ENCODE results near the gene ZC3H7A. TPM values are rescaled to one million over a fixed set of nuclear protein-coding genes. Genes with fewer than 3 reads are reported as not detected.

Gene ZC3H7A
- total and polyA plus RNA-seq, 8 donors: 16.1 to 110 (median 53.4) TPM

DNA sequence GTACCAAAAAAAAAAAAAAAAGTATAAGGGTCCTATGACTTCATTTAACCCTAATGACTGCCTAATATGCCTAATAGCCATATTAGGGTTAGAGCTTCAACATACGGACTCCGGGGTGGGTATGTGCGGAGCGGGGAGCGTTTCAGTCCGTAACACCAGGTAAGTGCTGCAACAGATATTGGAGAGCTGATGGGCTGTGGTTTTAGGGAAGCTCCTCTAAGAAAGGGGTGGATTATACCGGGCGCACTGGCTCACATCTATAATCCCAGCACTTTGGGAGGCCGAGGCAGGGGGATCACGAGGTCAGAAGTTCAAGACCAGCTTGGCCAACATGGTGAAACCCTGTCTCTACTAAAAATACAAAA, 1.9 kb upstream of the ZC3H7A start:
- intact Hi-C loops (cut with DNase I; ENCODE audit: low total_unique reads): loop anchor here (10.0 kb wide), 1 partner anchor 54 kb away; the partner anchor contains the start of gene TXNDC11
- WGBS, 5 donors: 91 to 97% (median 95%) methylated on average over 10 of the region's 10 CpGs
- H3K9me3 ChIP-seq: no peaks in the 10 kb centered on the region
- H3K4me3 ChIP-seq: peak overlapping the region in 1 of 4 donors; percentile 59
- DNase-seq: no peak
- H3K27me3 ChIP-seq: no peaks in the 10 kb centered on the region
- H3K36me3 ChIP-seq: peaks cover 0 to 8% (median 4%) of the 10 kb centered on the region in 4 donors
- TF ChIP-seq, protein P1, sequence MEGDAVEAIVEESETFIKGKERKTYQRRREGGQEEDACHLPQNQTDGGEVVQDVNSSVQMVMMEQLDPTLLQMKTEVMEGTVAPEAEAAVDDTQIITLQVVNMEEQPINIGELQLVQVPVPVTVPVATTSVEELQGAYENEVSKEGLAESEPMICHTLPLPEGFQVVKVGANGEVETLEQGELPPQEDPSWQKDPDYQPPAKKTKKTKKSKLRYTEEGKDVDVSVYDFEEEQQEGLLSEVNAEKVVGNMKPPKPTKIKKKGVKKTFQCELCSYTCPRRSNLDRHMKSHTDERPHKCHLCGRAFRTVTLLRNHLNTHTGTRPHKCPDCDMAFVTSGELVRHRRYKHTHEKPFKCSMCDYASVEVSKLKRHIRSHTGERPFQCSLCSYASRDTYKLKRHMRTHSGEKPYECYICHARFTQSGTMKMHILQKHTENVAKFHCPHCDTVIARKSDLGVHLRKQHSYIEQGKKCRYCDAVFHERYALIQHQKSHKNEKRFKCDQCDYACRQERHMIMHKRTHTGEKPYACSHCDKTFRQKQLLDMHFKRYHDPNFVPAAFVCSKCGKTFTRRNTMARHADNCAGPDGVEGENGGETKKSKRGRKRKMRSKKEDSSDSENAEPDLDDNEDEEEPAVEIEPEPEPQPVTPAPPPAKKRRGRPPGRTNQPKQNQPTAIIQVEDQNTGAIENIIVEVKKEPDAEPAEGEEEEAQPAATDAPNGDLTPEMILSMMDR (IDR thresholded peaks at IDR 0.05): no peak
- TF ChIP-seq POLR2A (IDR thresholded peaks at IDR 0.05): no peak
- TF ChIP-seq POLR2AphosphoS5 (IDR thresholded peaks at IDR 0.05): no peak
- no peak for TF ChIP-seq EP300 (IDR thresholded peaks at IDR 0.05)
- peak overlapping the region in 4 of 5 donors; percentile 97 to 99 (median 98) for H3K27ac ChIP-seq
- H3K4me1 ChIP-seq: peaks cover 35 to 53% (median 46%) of the 10 kb centered on the region in 4 donors

DNA sequence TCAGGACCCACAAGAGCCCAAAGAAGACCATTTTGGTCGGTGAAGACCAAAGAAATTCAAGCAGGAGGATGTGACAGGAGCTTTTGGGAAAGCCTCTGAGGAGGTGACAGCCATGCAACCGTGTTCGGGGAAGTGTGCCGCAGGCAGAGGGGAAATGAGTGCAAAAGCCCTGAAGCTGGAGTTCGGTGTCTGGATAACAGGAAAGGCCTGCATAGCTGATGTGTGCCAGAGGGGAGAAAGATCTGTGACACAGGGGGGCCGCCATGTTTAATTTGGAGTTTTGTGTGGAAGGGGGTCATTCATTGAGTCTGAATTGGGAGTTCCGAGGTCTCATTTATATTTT, 870 bp upstream of the ZC3H7A start:
- Histone ChIP-seq H3K4me1 (peaks cover 45 to 64% (median 57%) of the 10 kb centered on the region in 4 donors), H3K36me3 (peaks cover 0 to 8% (median 4%) of the 10 kb centered on the region in 4 donors), H3K27me3 (no peaks in the 10 kb centered on the region), H3K9me3 (no peaks in the 10 kb centered on the region), H3K4me3 (peak overlapping the region; percentile 59 to 92 (median 70)), H3K27ac (peak overlapping the region; percentile 97 to 100 (median 99))
- intact Hi-C loops (cut with DNase I; ENCODE audit: low total_unique reads): loop anchor here (10.0 kb wide), 1 partner anchor 53 kb away; the partner anchor contains the start of gene TXNDC11
- TF ChIP-seq, protein P1 (IDR thresholded peaks at IDR 0.05): no peak
- no peak for TF ChIP-seq POLR2AphosphoS5 (IDR thresholded peaks at IDR 0.05)
- no peak for TF ChIP-seq POLR2A (IDR thresholded peaks at IDR 0.05)
- TF ChIP-seq EP300 (IDR thresholded peaks at IDR 0.05): no peak
- DNase-seq: no peak
- 3 to 5% (median 4%) methylated on average over 7 of the region's 7 CpGs for WGBS, 5 donors

DNA sequence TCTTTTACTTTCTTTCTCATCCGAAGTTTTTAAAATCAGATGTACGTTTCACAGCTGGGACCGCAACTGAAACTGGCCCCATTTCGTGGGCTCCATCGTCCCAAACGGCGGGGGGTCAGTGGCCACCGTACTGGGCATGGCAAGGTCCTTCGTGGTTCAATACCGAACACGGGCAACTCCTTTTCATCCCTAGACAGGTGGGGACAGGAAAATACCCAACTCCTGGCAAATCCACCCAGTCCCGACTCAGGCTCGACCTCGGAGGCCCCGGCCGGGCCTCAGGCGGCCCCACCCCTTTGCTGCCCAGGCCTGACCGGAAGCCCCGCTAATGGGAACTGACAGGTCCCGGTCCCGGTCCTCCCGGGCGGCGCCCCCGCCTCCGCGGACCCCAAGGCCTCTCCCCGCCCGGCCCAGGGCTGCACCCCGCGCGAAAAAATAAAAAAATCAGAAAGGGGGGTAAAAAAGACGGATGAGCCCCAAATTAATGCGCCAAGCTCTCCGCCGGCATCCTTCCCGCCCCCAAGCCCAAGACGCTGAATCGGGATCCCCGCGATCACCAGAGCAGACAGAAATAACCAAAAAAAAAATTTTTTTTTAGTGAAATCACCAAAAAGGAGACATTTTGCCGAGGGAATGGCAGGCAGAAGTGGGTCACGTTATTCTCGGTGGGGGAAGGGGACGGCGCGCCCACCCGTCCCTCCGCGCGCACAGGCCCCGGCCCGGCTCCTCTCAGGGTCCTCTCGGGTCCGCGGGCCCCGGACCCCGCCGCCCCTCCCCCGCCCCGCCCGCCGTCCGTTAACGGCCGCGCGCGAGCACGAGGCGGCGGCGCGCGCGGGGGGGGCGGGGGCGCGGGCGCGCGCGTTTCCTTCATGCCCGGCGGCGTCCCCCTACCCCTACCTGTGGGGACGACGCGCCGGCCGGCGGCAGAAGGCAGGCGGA, 562 bp downstream of the ZC3H7A start:
- no peak for TF ChIP-seq POLR2AphosphoS5 (IDR thresholded peaks at IDR 0.05)
- TF ChIP-seq, protein P1 (IDR thresholded peaks at IDR 0.05): no peak
- no peak for TF ChIP-seq POLR2A (IDR thresholded peaks at IDR 0.05)
- TF ChIP-seq EP300 (IDR thresholded peaks at IDR 0.05): no peak
- Histone ChIP-seq H3K9me3 (no peaks in the 10 kb centered on the region), H3K36me3 (peaks cover 0 to 8% (median 4%) of the 10 kb centered on the region in 4 donors), H3K4me1 (peaks cover 60 to 78% (median 70%) of the 10 kb centered on the region in 4 donors), H3K27me3 (no peaks in the 10 kb centered on the region), H3K27ac (peak overlapping the region; percentile 97 to 100 (median 99)), H3K4me3 (peak overlapping the region; percentile 64 to 92 (median 80))
- peak; percentile 62 to 82 for DNase-seq
- intact Hi-C loops (cut with DNase I; ENCODE audit: low total_unique reads): loop anchor here (10.0 kb wide), 1 partner anchor 52 kb away; the partner anchor contains the start of gene TXNDC11
- 0 to 1% (median 1%) methylated on average over 50 to 74 of the region's 93 CpGs for WGBS, 5 donors

DNA sequence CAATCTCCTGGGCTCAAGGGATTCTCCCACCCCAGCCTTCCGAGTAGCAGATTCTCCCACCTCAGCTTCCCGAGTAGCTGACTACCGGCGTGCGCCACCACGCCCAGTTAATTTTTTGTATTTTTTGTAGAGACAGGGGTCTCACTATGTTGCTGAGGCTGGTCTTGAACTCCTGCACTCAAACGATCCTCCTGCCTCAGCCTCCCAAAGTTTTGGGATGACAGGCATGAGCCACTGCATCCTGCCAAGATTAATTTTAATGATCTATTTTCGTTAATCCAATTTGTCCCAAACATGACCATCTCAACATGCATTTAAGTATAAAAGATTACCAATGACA, 1.2 kb downstream of the ZC3H7A start:
- Histone ChIP-seq H3K36me3 (peaks cover 0 to 8% (median 4%) of the 10 kb centered on the region in 4 donors), H3K27ac (peak overlapping the region; percentile 60 to 99 (median 98)), H3K4me3 (peak overlapping the region; percentile 64 to 92 (median 80)), H3K4me1 (peaks cover 66 to 82% (median 76%) of the 10 kb centered on the region in 4 donors), H3K27me3 (no peaks in the 10 kb centered on the region), H3K9me3 (no peaks in the 10 kb centered on the region)
- TF ChIP-seq, protein P1 (IDR thresholded peaks at IDR 0.05): no peak
- TF ChIP-seq POLR2A (IDR thresholded peaks at IDR 0.05) (no peak), EP300 (IDR thresholded peaks at IDR 0.05) (no peak), POLR2AphosphoS5 (IDR thresholded peaks at IDR 0.05) (no peak)
- no peak for DNase-seq
- intact Hi-C loops (cut with DNase I; ENCODE audit: low total_unique reads): loop anchor here (10.0 kb wide), 1 partner anchor 51 kb away; the partner anchor contains the start of gene TXNDC11
- WGBS, 5 donors: 47 to 56% (median 52%) methylated on average over 8 of the region's 8 CpGs

Measured in stomach (tissue), 9 donors.